Globus pallidus (tissue), 1 donor: Measurements from ENCODE around the gene DCHS1.
A peak's percentile ranks its signal among the peaks of the same experiment; 100 is the strongest.
"Not testable (repeated sequence)": the region's sequence is repeated elsewhere in the genome, so short reads cannot be mapped to it uniquely, and the experiment has no call there.

ENCODE experiments used
- DNase-seq: peaks from one replicate; pipeline ENCODE4 v3.0.0-alpha.2; 2015; ENCODE audit warnings: low spot score

DCHS1 gene

DNA sequence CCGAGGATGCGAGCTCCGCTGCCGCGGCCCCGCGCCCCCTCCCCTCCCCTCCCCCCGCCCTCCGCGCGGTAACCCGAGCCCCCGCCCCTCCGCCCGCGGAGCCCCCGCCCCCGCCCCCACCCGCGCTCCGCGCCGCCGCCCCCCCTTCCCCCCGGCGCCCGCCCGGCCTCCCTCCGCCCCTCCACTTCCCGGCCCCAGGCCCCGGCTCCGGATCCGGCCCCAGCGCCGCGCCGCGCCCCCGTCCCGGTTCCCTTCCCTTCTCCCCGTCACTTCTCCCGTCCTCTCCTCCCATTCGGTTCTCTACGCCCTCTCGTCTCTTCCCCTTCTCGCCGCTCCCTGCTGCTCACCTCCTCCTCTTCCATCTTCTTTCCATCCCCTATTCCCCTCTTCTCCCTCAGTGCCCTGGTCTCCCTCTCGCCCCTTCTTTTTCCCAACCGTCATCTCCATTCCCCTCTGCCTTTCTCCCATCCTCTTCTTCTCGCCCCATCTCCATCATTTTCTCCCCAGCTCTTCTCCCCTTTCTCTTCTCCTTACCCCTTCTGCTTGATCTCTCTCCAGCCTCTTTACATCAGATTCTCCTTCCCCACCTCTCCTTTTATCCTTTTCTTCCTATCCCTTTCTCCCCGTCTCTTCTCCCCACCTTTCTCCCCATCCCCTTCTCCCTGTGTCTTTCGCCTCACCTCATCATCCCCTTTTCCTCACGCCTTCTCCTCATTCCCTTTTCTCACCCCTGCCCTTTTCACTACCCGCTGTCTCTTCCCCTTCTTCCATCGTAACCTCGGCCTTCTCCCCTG, at the start of gene DCHS1:
Gene DCHS1 (minus strand): TSS at position 20 of the 794 bp plus-strand sequence. CDS start 14,196 bp downstream, outside the sequence.
- no peak for DNase-seq

DNA sequence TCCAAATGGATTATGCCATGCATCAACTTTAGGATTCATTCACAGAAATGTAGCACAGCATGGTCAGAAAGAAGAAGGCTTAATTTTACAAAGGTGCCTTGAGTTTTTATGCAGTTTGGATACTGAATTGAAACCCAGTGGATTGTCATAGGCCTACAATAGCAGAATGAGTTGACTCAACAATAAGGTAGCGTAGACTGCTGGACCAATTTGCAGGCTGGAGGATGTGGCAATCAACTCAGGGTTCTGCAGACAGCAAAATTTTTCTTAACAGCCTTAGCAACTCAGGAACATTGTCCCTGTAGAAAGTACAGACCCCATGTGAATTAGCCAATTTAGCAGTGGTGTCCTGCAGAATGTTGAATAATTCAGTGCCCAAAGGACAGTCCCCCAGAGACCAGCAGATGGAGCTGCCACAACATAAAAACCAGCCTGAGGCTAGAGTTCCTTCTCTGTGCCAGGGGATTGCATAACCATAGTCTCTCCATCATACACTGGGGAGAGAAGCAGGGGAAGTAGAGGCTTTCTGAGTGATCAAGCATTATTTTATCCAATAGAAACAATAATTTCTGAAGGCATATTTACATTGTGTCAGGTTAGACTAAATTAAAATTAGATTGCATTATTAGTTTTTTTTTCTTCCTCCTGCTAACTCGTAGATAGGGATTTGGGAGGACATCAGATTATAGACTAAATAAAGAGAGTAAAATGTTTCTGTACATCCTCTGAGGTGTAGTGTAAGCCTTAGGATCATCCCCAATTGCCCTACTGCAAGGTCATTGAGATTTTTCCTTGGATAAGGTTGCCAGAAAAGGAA, 47.8 kb upstream of the DCHS1 start:
- peak; percentile 82 for DNase-seq

DNA sequence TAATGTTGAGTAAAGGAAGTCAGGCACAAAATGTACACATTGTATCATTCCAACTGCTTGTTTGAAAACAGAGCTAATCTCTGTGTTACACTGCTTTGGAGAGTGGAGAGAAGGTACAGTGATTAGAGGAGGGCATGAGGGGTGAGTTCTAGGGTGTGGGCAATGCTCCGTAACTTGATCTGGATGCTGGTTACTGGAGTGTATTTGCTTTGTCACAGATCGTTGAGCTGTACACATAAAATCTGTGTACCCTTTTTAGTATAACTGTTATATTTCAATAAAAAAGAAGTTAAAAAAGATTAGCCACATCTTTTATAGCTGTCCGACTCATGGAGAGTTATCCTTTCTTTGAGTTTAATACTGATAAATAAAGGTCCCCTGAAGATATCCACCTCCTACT, 46.3 kb upstream of the DCHS1 start:
- not testable (repeated sequence) for DNase-seq

- no peak for DNase-seq
Measured at GRCh38 chr11:6695377-6695776, 39.8 kb upstream of the DCHS1 start.

GRCh38 chr11:6694229-6694535, 38.6 kb upstream of the DCHS1 start:
- no peak for DNase-seq

- no peak for DNase-seq
Measured at GRCh38 chr11:6693342-6694228, 38.0 kb upstream of the DCHS1 start.

DNA sequence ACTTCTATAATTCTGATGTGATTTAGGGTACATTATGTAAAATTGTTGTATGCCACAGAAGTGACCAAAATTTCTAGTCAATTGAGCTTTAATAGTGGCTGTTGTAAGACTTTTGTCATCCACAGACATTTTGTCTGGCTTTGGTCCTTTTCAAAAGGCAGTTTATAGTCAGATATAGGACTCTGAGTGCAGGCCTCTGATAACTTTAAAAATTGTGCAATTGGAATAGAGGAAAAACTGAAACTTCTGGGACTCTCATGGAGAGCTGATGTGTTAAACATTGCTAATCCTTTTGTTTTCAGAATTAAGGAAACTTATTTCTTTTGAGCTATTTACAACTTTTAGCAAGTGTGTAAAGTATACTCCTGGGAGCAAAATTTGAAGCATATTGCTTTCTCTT, 36.5 kb upstream of the DCHS1 start:
- DNase-seq = no peak

DNA sequence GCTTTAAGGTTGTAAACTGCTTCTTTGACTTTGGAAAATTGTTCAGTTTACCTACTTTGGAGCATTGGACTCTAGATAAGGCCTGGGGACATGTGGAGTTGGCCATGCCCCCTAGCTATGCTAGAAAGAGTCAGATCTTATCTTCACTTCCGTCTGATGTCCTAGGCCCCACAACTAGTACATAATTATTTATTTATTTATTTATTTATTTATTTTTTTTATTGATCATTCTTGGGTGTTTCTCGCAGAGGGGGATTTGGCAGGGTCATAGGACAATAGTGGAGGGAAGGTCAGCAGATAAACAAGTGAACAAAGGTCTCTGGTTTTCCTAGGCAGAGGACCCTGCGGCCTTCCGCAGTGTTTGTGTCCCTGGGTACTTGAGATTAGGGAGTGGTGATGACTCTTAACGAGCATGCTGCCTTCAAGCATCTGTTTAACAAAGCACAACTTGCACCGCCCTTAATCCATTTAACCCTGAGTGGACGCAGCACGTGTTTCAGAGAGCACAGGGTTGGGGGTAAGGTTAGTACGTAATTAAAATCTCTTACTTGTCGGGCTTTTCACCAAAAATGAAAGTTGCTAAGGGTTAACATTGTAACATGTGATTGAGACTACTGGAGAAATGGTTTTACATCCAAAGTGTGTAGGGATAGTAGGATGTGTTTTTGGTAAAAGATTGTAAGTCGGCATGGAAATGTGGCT, 35.0 kb upstream of the DCHS1 start:
- not testable (repeated sequence) for DNase-seq

GRCh38 chr11:6687876-6688275, 32.3 kb upstream of the DCHS1 start:
- no peak for DNase-seq

- DNase-seq = no peak
Measured at GRCh38 chr11:6686006-6686405, 30.4 kb upstream of the DCHS1 start.

DNA sequence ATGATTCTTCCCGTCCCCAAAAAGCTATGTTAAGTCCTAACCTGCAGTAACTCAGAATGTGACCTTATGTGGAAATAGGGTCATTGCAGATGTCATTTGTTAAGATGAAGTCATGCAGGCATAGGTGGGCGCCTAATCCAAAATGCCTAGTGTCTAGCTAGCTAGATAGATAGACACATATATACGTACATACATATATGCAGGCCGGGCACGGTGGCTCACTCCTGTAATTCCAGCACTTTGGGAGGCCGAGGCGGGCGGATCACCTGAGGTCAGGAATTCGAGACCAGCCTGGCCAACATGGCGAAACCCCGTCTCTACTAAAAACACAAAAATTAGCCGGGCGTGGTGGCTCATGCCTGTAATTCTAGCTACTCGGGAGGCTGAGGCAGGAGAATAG, 28.5 kb upstream of the DCHS1 start:
- DNase-seq = not testable (repeated sequence)

GRCh38 chr11:6682936-6683861, 27.6 kb upstream of the DCHS1 start, which contains the start of gene MRPL17:
TSS of gene MRPL17 (minus strand) at chr11:6683340. CDS start at chr11:6683296, 44 bp downstream.
- peak; percentile 99 for DNase-seq

GRCh38 chr11:6682591-6682935, 27.0 kb upstream of the DCHS1 start:
- DNase-seq = no peak

DNA sequence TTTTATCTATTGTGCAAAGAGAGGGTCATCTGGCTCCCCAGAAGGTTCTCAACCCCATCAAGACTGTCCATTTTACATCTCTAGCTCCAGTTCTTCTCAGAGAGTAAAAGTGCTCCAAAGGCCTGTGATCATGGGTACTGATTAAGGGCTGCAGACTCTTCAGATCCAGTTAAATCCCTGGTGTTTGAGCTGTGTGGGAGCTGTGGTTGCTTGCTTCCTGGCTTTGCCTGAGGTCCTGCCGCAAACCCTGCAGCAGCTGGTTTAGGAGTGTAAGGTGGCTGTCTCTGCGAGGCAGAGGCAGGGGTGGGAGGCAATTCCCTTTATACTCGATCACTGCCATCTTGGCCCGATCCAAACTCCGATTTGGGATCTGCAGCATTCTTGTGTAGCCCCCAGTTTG, 26.3 kb upstream of the DCHS1 start:
- DNase-seq = no peak

GRCh38 chr11:6681505-6681904, 25.9 kb upstream of the DCHS1 start:
- DNase-seq = no peak

- no peak for DNase-seq
Measured at GRCh38 chr11:6677018-6677417, 21.4 kb upstream of the DCHS1 start.

DNA sequence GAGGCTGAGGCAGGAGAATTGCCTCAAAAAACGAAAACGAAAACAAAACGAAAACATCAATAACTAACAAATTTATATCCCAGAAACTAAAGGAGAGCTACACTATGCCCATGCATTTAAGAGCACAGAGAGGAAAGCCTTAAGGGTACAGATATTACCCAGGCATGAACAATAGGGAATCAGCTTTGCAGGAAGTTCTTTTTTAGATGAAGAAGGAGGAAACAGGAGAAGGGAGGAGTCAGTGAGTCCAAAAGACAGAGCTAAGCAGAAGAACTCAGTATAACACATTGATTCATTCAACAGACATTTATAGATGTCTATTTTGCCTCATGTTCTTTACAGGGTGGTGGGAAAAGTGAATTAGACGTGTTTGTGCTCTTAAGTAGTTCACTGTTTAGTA, 19.3 kb upstream of the DCHS1 start:
- DNase-seq = no peak

DNA sequence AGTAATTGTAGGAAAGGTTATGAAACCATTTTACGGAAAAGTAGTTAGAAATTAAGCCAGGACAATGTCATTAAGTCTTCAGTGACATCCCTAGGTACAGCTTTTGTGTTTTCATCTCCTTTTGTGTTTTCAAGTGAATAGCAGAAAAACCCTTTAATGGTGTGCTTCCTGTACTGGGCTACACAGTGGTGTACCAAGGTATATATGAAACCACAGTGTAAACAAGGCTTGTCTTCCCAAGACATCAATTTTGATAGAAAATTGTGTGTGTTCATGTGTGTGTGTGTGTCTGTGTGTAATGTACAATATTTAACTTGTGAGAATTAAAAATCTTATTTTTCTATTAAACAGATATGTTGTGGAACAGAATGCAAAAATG, 18.6 kb upstream of the DCHS1 start:
- no peak for DNase-seq

DNA sequence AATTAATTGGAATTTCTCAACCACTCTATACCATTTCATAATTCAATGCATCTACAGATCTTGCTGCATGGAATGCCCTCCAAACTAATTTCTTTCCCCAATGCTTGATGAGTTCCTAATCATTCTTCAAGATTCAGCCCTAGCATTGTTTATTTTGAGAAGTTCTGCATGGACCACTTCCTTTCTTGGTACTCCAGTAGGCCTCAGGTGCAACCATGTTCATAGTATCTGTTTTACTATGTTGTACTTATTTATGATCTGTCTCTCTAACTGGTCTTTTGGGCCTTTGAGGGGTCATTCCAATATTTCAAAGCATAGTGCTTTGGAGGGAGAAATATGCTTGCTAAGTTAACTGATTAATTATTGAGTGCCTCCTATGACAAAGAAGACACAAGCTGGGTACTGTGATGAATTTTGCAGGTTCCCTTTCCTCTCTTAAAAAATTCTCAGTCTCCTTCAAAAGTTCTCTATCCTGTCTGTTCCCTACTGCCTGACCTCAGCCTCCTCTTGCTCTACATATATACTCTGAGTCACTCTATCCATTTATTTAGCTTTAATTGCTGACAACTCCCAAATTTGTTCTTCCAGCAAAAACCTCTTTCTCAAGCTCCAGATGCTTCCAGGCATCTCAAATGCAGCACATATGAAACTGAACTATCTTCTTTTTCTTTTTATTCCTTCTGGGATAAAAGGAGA, 18.1 kb upstream of the DCHS1 start:
- no peak for DNase-seq

DNA sequence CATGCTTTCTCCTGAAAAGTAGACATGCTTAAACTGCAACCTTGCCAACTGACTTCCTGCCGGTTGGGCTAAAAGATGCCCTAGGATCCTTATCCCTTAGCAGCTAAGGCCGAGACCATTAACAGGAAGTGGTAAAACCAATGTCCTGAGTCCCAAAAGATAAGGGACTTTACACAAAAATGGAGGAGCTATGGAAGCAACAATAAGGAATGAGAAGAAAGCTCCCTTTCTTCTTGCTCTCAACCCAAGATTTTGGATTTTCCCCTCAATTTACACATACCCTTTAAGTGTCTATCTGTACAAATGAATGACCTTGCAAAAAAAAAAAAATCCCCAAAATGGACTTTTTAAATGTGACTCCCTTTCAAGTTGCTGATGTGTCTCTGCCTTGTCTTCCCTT, 16.4 kb upstream of the DCHS1 start:
- no peak for DNase-seq
